IPS DF 4.7 (cell line): ENCODE data around the gene KREMEN2.

ENCODE experiments used
- DNase-seq: peaks from one replicate; pipeline ENCODE4 v3.0.0-alpha.2; 2013; ENCODE audit warnings: low spot score; ENCODE audit errors: extremely low read depth

Gene KREMEN2

DNA sequence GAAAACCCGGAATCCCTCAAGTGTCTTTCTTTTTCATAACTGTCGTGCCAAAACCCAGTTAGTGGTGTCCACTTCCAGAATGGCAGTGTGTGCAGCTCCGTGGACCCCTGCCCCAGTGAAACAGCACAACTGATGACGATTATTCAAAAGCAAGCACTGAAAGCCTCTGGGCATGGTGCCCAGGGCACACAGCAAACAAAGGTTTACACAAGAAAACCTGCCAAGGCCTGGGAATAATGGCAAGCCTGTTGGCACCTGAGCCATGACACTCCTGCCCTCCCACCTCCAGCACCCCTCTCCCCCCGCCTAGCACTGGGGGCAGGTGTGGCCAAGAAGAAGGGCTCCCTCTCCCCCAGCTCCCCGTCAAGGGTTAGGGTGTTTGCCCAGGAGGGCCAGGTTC lies 13.4 kb downstream of the KREMEN2 start:
- DNase-seq: no peak

DNA sequence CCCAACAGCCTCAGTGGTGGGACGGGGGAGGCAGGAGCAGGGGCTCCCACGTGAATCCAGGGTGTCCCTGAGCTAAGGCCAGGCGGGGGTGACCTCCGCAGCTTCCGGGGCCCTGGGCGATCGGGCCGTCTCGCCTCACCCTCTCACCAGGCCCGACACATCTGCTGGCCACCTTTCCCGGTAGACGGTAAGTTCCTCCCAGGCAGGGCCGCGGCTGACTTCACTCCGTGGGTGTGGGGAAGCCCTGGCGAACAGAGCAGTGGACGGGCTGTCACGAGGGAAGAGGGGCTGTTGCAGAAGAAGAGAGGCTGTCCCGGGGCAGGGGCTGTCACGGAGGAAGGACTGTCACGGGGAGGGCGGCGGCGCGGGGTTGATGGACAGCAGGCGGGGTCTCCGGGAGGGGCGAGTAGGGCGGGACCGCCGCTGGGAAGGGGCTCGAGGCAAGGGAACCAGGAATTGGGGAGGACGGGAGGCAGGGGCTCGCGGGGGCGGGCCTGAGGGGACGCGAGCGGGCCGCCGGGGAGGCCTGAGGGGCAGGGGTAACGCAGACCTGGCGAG lies 15.7 kb downstream of the KREMEN2 start:
- no peak for DNase-seq

DNA sequence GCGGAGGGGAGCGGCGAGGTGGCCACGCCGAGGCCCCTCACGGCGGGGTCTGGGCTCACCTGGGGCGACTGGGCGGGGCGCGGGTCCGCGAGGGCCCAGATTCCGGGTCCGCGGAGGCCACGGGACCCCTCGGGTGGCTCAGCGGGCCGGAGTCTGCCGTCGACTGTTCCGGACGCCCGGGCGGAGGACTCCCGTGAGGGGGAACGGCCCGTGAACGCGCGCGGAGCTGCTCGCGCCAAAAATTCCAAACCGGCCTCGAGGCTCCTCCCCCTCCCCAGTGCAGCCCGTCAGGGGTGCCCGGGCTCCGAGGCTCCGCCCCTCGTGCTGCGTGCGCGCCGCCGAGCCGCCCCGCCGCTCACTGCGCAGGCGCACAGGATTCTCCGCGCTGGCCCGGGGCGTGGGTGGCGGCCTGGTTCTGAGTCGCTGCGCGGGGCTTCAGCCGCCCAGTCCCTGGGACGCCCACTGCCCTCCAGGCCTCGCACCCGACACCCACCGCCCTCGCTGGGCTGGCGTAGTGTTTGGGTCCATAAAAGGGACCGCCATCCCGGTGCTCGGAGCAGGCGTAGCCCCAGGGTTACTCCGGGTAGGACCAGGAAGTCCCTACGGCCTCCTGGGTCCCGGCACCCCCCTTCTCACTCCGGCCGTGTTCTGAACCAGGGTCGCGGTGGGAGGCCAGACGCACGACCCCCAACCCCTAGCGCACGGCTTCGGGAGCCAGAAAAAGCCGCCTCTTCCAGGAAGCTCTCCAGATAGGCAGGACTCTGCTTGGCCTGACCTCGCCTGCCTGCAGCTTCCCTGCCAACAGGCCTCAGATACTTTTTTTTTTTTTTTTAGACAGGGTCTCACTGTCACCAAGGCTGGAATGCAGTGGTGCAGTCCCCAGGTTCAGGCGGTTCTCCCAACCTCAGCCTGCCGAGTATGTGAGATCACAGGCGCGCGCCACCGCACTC lies 16.4 kb downstream of the KREMEN2 start, which contains the start of gene PKMYT1:
PKMYT1 (minus strand) TSS at position 220 of the 950 bp plus-strand sequence. CDS start 789 bp downstream, outside the sequence.
- DNase-seq: no peak

DNA sequence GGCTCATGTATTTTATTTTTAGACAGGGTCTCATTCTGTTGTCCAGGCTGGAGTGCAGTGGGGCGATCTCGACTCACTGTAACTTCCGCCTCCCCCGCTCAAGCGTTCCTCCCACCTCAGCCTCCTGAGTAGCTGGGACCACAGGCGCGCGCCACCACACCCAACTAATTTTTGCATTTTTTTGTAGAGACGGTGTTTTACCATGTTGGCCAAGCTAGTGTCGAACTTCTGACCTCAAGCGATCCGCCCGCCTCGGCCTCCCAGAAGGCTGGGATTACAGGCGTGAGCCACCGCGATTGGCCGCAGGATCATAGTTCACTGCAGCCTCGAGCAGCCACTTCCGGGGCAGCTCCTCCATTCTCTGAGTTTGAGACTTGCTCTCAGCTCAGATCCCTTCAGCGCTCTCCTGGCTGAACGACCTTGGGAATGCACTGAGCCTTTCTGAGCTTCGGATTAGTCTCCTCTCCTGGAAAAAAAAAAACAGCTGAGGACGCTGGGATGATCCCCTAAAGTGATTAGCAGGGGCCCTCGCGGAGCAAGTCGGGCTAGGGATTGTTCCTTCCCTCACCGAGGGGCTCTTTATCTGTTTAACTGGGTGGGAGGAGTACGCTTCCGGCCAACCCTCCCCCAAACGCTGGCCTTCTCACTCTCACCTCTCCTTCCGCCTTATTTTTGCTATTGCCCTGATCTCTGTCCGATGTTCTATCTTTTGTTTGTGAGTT lies 17.3 kb downstream of the KREMEN2 start:
- no peak for DNase-seq

DNA sequence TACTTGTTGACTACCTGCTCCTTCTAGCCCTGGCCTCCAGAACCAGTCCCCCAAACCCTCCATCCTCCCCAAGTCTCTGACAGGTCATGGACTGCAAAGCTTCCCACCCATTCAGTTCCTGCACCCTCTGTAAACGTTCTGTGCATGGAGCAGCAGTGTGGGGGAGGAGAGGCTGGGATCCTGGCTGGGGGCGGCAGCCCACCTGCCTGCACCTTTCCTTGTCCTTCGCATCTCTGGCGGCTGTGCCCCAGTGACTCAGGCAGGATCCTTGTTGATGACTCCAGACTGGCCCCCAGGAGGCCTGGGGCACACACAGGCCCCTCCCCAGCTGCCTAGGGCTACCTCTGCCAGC lies 17.8 kb downstream of the KREMEN2 start:
- no peak for DNase-seq

DNA sequence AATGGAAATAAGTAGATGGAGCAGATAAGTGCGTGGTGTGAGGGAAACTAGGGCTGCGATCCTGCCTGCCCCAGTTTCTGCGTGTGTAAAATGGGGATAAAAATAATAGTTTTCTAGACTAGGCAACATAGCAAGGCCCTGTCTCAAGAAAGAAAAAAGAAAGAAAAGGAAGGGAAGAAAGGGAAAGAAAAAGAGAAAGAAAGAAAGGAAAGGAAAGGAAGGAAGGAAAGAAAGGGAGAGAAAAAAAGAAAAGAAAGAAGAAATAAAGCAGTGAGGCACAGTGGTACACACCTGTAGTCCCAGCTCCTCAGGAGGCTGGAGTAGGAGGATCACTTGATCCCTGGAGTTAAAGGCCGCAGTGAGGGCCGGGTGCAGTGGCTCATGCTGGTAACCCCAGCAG lies 18.3 kb downstream of the KREMEN2 start:
- no peak for DNase-seq

DNA sequence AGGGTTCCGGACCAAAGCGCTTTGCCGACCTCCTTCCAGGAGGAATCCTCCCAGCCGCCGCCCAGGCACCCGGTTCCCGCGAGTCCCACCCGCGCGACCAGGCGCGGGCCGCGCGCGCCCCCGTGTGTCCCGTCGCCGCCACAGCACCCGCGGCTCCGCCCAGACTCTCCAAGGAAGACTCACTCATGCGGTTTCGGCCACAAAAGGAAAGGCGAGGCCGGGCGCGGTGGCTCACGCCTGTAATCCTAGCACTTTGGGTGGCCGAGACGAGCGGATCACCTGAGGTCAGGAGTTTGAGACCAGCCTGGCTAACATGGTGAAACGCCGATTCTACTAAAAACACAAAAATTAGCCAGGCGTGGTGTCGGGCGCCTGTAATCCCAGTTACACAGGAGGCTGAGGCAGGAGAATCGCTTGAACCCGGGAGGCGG lies 19.6 kb downstream of the KREMEN2 start:
- no peak for DNase-seq

DNA sequence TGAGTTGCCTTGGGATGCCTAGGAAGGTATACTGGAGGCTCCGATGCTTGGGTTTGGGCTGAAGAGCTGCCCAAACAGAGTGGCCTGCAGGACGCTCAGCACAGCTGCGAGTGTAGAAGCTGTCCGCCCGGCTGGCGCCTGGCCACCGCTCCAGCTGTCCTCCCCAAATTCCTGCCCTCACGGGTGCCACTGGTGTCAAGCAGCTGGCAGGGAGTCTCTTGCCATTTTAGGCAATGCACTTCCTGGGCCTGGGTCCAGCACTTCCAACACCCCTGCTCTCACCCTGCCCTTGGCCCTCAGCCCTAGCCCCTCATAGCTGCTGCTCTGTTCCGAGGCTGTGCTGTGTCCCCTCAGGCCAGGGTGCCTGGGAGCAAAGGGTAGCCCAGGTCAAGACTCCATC lies 21.4 kb downstream of the KREMEN2 start:
- DNase-seq: no peak

DNA sequence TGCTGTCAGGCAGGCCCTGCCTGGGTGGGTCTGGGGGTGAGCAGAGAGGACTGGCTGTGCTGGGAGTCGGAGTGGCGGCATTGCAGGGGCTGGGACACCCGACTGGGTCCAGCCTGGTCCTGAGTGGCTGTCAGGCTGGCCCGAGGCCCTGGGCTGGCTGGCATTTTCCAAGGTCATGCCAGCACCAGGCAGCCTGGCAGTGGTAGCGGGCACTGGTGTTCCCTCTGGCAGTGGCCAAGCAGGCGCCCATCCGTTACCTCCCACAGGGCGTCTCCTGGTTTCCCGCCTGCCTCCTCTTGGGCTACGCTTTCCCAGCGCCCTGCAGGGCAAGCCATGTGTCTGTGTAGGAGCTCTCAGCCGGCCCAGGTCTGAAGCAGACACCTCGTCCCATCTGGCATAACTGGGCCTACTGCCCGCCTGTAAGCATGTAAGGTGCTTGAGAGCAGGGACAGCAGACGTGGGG lies 21.8 kb downstream of the KREMEN2 start:
- DNase-seq: no peak

DNA sequence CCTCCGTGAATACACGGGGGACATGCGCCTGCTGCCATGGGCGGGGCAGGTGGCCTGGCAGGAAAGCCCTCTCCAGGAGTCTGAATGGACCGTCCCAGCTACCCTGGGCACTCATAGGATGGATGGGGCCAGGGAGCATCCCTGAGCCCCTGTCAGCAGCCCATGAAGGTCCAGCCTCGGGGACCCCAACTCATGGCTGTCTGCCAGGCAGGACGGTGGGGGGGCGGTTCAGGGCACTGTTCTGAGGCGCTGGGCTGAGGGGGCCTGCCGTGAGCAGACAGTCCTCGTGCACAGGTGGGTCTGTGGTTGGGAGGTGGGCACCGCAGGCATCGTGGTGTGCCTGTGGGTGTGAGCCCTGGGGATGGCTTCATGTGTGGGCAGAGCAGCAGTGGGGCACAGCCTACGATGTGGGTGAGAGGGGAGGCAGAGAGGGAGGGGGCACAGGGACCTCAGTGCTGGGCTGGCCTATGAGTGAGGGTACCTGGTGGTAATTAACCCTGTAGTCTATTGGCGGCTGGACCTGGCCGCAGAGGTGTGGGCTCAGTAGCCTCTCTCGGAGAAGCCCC lies 22.6 kb downstream of the KREMEN2 start:
- DNase-seq: no peak

DNA sequence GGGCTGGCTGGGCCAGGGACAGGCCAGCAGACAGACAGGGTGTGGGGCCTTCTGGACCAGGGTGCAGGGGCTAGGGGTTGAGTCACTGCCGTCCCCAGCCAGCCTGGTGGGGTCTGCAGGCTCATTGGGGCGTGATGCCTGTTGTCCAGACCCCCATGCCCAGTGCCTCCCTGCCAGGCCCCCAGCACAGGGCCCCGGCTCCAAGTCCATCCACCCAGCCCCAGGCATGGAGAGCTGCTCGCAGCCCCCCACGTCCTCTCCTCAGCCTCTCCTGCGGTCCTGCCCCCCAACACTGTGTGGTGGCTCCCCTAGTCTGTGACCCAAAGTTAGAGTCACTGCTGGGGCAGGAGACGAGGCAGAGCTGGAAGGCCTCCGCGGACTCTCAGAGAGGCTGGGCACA lies 23.2 kb downstream of the KREMEN2 start:
- no peak for DNase-seq

DNA sequence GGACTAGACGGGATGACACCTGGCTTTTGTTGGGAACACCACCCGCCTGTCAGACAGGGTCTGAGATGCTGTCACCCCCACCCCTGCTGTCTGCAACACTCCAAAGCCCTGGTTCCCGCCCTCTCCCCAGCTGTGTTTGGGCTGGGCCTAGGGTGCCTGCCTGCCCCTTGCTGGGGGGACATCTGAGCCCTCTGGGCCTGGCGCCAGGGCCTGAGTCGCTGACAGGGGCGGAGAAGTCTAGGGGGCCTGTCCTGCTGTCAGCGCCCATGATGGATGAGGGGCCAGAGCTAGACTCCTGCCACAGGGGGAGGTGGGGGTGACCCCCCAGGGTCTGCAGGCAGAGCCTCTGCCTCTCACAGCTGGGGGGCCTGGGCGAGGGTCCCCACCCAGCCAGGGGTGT lies 23.8 kb downstream of the KREMEN2 start:
- no peak for DNase-seq

DNA sequence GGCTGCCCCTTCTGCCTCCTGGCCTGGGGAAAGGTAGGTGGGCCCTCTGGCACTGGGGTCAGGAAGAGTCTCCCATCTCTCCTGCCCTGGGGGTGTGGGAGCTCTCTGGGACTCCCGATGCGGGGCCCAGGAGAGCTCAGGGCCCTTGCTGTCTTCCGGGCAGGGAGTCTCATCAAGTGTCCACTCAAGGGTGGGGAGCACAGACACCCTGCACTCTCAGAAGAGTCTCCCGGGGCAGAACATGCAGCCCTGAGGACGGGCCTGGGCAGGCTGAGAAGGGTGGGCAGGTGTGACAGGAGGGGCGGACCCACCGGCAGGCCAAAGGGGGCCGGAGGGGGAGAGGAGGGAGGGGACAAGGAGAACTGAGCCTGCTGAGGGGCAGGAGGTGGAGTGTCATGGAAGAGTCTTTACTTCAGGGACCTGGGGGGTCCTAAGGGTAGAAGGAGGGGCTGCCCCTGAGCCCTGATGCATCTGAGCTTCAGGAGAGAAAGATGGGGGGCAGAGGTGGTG lies 24.6 kb downstream of the KREMEN2 start:
- DNase-seq: no peak

DNA sequence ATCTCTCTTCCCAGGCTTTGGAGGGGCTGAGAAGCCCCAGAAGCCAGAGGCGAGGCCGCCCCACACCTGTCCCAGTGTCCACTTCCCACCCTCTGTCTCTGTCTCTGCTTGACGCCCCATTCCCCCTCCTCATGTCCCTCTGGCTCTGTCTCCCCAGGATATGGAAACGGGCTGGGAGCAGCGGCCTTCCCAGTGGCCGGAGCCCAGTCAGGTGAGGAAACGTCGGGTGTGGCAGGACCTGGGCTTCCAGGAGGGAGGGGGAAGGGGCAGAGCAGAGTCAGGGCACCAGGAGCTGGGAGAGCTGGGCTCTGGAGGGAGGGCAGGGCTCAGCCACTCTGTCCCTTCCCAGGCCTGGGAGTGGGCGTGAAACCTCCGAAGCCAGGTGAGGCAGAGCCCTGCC lies 26.8 kb downstream of the KREMEN2 start:
- DNase-seq: no peak

DNA sequence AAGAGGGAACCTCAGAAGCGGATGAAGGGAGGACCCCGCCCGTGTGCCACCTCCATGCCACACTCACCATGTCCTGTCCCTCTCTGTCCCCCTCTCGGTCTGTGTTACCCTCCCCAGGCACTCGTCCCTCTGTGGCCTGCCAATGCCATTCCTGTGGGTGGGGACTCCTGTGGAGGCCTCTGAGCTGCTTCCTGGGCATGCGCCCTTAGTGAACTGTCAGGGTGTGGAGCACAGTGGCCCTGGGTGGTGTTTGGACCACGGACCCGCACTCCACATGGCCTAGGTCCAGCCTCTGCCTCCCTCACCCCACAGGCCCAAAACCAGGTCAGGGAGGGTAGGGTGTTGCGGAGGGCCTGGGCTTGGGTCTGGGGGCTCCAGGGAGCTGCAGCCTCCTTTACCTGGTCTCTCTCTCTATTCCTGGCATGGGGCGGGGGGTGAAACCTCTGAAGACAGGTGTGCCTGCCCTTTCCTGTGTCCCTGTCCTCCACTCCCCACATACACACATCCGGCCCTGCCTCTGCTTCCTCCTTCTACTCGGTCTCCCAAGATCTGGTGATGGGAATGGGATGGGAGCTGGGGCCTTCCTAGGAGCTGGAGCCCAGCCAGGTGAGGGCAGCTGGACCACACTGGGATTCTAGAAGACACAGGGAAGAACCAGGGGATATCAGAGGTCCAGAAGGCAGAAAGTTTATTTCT lies 27.6 kb downstream of the KREMEN2 start:
- DNase-seq: no peak

DNA sequence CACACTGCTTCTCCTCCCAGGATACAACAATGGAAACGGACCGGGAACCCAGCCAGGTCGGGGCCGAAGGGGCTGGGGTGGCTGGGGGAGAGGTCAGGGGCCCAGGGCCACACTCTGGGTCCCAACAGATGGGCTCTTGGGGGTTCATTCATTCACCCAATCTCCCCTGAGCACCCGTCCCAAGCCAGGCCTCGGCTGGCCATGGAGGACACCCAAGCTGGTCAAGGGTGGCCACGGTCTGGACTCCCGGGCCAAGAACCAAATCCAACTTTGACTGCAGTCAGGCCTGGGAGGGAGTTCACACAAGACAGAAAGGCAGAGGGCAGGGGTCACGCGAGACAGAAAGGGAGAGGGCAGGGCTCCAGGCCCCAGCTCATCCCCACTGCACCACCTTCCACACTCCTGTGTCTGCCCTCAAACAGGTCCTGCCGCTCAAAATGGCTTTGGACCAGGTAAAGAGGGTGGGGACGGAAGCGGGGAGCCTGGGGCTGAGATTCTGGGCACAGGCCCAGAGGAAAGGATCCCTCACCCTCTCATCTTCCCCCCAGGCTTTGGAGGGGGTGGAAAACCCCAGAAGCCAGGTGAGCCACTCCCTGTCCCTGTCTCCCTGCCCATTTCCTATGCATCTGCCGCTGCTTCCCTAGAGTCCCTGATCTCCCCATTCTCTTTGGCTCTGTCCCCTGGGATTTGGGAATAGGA lies 28.5 kb downstream of the KREMEN2 start:
- no peak for DNase-seq

DNA sequence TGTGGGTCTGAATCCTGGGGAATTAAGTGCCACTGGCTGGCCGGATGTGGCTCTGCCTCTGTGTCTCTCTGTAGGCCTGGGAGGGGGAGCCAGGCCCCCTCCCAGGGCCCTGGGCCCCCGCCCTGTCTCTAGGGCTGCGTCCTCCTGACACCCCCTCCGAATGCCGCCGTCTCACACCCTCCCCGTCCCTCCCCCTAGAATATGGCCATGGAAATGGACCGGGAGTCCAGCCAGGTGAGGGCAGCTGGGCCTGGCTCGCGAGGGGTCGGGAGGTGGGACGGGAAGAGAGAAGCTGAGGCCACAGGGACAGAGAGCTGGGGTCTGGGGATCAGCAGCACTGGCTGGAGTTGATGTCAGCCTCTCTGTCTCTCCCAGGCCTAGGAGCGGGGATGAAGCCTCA lies 32.2 kb downstream of the KREMEN2 start:
- DNase-seq: no peak

DNA sequence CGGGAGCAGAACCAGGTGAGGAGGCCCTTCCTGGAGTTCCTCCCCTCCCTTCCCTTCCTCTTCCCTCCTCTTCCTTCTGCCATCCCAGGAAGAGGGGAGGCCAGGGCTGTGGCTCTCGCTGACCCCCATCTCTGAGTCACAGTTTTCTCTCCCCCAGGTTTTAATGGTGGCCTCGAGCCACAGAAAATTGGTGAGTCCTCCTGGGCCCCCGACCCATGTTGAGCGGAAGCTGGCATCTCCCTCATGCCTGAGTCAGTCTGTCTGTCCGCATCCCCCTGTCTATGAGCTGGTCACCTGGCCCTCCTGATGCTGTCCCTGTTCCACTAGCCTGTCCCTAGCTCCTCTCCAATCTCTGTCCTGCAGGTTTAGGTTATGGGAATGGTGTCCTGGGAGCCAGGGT lies 35.9 kb downstream of the KREMEN2 start:
- DNase-seq: no peak

DNA sequence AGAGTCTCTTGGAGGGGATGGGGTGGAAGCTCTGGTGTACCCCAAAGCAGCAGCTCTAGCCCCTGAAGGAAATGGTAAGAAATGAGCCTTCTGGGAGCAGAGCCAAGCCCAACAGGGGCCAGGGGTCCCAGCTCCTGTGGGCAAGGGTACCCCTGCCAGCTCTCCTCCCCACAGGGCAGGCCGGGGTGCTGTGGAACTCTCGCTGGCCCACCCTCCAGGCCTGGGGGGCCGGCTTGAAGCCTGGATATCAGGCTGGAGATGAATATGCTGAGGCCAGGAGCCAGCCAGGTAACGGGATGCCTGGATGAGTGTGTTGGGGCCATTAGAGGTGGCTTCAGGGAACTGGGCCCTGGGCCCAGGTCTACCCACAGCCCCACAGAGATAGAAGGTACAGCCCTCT lies 36.5 kb downstream of the KREMEN2 start:
- DNase-seq: no peak

DNA sequence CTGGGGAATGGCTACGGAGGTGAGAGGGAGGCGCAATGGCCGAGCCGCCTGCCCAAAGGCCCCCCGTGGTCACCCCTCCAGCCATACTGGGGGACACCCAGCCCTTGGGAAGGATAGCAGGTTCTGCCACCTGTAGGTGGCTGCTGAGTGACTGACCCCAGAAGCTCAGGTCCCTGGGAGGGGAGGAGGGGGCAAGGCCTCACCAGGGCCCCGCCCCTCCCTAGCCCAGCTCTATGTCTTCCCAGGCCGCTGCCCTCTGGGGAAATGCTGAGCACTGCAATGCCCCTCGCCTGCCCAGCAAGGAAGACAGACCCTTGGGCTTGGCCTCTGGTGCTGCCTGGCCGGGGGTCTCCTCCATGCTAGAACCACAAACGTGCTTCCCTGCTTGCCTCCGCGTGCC lies 37.2 kb downstream of the KREMEN2 start:
- no peak for DNase-seq
